Measurements from ENCODE around the gene PDE1A.

Gene PDE1A

GRCh38 chr2:182267971-182268370 is 158.9 kb downstream of the PDE1A start:
- DNase-seq (ENCODE audit: low read depth) = no peak

GRCh38 chr2:182266909-182267308 is 159.9 kb downstream of the PDE1A start:
- no peak for DNase-seq (ENCODE audit: low read depth)

GRCh38 chr2:182265718-182266117 is 161.1 kb downstream of the PDE1A start:
- DNase-seq (ENCODE audit: low read depth) = no peak

DNA sequence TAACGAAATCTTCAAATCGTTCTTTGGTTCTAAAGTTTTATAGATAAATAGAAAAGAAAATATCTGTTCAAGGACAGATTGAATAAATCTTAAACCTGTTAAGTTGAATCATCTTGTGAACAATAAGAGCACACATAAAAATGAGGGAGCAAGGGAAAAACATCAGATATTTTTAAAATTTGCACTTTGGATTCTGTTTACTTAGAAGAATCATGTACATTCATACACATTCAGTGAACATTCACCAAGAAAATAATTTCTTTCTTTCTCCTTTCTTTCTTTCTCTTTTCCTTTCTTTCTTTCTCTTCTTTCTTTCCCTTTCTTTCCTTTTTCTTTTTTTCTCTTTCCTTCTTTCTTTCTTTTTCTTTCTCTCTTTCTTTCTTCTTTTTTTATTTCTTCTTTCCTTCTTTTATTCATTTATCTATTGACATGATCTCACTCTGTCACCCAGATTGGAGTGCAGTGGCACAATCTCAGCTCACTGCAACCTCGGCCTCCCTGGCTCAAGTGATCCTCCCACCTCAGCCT is 164.9 kb downstream of the PDE1A start:
- no peak for DNase-seq (ENCODE audit: low read depth)

GRCh38 chr2:182259629-182260150 is 167.1 kb downstream of the PDE1A start:
- DNase-seq (ENCODE audit: low read depth) = no peak

DNA sequence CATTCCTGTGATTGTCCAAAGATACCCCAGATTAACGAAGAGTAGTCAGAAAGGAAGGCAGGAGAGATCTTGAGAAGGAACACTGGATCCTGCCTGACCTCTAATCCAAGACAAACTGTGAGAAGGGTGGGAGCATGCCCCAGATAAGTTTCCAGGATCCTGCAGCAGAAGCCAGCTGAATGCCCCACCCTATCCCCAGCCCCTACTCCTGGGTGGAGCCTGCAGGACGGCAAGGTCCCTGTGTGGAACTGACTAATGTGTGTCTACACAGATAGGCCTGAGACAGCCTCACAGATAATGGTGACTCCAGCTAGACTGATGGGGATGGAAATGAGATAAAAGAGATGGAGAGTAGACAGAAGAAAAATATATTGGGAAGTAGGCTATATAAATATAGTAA is 174.3 kb downstream of the PDE1A start:
- DNase-seq (ENCODE audit: low read depth) = no peak

- no peak for DNase-seq (ENCODE audit: low read depth)
Measured at GRCh38 chr2:182248898-182249297, 177.9 kb downstream of the PDE1A start.

- DNase-seq (ENCODE audit: low read depth) = no peak
Measured at GRCh38 chr2:182248362-182248761, 178.5 kb downstream of the PDE1A start.

DNA sequence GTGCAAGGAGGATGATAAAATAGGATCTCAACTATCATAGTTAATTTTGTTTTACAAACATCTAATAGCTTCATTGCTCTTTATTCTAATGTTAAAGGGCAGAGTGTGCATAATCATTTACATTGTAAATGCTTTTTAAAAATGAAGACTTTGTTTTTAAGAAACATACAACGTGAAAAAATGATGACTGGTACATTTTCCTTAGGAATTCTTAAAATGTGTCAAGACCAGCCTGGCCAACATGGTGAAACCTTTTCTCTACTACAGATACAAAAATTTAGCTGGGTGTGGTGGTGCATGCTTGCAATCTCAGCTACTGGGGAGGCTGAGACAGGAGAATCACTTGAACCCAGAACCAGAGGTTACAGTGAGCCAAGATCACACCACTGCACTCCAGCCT is 179.0 kb downstream of the PDE1A start:
- no peak for DNase-seq (ENCODE audit: low read depth)

DNA sequence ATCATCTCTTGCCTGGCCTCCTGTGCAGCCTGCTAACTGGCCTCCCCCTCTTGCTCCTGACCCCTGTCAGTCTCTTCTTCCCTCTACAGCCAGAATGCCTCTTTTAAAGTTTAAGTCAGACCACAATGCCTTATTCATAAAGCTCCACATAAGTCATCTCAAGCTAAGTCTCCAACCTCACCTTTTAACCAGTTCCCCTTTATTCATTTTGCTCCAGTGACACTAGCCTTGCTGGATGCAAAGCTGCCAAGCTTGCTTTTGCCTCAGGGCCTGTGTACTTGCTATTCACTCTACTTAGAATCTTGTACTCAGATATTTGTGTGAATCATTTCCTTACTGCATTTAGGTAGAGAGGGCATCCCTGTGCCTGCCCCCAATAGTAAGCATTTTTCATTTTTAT is 180.9 kb downstream of the PDE1A start:
- DNase-seq (ENCODE audit: low read depth) = no peak

- no peak for DNase-seq (ENCODE audit: low read depth)
Measured at GRCh38 chr2:182242609-182243008, 184.2 kb downstream of the PDE1A start.

DNA sequence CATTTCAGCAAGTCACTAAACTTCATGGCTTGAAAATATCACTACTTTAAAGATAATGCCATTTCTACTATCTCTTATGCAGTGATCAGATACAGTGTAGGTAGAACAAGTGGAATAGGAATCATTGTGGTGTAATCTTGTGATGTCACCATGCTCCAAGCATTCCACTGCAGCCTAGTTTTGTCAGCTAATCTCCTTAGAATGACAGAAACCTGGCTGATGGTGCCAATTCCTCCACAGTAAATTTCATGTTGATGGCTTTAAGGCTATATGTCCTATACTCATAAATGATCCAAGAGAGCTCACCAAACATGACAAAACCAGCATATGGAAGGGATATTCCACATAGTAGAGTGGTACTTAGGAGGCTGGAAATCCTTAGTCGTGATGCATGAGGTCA is 184.9 kb downstream of the PDE1A start:
- no peak for DNase-seq (ENCODE audit: low read depth)

DNA sequence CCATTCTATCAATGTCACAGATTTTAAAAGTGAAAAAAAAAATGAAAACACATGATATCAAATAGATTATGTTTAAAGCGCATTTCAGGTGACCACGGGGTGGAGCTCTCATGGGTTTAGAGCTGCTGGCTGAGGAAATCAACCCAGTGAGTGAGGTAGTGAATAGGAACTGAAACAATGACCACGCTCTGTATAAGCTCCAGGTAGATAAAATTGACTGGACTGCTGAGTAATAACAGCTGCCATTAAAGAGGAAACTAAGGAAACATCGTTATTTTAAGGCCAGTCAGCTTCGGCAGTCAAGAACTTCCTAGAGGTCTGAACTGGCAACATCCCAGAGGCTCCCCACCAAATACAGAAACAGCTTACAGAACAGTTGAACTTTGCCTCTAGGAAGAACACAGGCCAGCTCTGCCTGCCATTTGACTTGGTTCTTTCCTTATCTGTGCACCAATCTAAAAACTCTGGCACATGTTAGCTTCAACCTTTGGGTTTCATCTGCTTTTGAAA is 185.9 kb downstream of the PDE1A start:
- DNase-seq (ENCODE audit: low read depth) = no peak

DNA sequence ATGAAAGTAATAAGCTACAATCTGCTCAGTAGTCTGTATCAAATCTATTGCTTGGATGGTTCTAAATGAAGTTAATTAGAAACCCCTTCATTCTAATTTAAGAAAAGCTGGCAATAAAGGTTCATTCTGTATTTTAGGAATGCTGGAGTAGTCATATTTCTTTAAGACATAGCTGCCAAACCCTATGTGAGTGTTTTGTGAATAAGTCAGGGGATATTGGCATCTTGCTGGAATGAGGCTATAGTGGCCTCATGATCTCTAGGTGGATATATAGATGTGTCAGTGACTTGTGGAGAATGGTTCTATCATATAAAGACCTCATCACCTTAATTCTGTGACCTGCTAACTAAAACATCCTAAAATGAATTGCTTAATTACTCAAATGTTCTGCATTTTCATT is 196.3 kb downstream of the PDE1A start:
- DNase-seq (ENCODE audit: low read depth) = no peak

DNA sequence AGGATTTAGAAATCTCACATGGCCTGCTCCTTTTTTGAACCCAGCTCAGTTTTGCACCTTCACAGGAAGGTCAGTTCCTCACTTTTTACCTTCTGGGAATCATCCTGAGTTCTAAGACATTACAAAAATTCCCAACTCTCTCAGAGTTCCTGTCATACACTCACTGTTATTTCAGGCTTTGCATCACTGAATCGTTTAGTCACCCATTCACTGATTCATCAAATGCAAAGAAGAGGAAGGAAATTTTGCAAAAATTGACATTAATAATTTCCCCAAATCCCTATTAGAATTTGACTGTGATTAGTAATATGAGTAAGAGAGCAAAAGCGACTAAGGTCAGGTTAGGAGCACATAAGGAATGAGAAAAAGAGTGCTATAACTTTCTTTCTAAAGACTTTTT is 197.5 kb downstream of the PDE1A start:
- DNase-seq (ENCODE audit: low read depth) = no peak

GRCh38 chr2:182228741-182229140 is 198.1 kb downstream of the PDE1A start:
- no peak for DNase-seq (ENCODE audit: low read depth)

DNA sequence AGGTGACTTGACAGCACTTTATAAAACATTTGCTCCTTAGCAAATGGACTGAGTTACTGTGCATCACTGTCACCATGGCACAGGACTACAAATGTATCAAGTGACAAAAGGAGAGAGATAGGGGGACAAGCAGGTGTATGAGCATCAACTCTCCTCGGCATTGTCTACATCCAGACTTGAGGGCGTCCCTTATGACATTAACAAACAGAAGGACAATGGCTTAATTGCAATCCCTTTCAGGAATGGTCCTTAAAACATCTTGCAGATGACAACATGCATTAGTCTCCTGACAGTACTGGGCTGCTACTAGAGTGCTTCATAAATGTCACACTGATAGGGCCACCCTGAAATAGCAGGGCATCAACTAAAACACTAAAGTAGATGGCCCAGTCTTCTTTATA is 198.8 kb downstream of the PDE1A start:
- no peak for DNase-seq (ENCODE audit: low read depth)

GRCh38 chr2:182226807-182227206 is 200.0 kb downstream of the PDE1A start:
- DNase-seq (ENCODE audit: low read depth) = no peak

DNA sequence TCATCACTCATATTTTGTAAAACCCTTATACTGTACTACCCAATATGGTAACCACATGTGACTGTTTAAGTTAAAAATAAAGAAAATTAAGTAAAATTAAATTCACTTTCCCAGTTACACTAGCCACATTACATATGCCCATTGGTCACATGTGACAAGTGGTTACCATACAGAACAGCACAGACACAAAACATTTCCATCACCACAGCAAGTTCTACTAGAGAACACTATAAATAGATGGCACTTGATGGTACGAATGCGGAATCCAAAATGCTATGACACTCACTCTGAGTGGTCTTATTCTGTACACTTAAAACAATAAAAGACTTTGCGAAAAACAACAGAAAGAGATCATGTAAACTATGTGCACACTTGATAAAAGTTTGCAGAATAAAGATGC is 202.2 kb downstream of the PDE1A start:
- no peak for DNase-seq (ENCODE audit: low read depth)

GRCh38 chr2:182220998-182221397 is 205.8 kb downstream of the PDE1A start:
- no peak for DNase-seq (ENCODE audit: low read depth)

GRCh38 chr2:182220335-182220734 is 206.5 kb downstream of the PDE1A start:
- no peak for DNase-seq (ENCODE audit: low read depth)

DNA sequence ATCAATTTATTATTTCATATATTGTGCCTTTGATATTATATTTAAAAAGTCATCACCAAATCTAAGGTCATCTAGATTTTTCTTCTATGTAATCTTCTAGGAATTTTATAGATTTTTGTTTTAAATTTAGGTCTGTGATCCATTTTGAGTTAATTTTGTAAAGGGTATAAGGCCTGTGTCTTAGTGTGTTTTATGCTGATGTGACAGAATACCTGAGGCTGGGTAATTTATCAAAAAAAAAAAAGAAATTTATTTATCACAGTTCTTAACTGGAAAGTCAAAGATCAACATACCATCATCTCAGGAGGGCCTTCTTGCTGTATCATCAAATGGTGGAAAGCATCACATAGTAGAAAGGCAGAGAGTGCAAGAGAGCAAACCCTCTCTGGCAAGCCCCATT is 216.2 kb downstream of the PDE1A start:
- no peak for DNase-seq (ENCODE audit: low read depth)

- DNase-seq (ENCODE audit: low read depth) = no peak
Measured at GRCh38 chr2:182208421-182208820, 218.4 kb downstream of the PDE1A start.

- DNase-seq (ENCODE audit: low read depth) = no peak
Measured at GRCh38 chr2:182207049-182207746, 219.6 kb downstream of the PDE1A start.

Measured in activated T-cell treated with anti-CD3 and anti-CD28 coated beads for 24 hours (primary cell).